Measurements from ENCODE around the gene OR10D3.
A peak's percentile ranks its signal among the peaks of the same experiment; 100 is the strongest.
"Not testable (repeated sequence)": the region's sequence is repeated elsewhere in the genome, so short reads cannot be mapped to it uniquely, and the experiment has no call there.

OR10D3 gene

GRCh38 chr11:124183068-124183467 lies at the start of gene OR10D3:
TSS of gene OR10D3 (plus strand) at chr11:124183345. CDS start at chr11:124185270, 1,925 bp downstream.
- DNase-seq (ENCODE audit: low spot score), result no peak

GRCh38 chr11:124143034-124143433 lies 40.1 kb upstream of the OR10D3 start:
- DNase-seq (ENCODE audit: low spot score), result no peak

- DNase-seq (ENCODE audit: low spot score), result no peak
Observed at GRCh38 chr11:124147951-124148350, 35.2 kb upstream of the OR10D3 start.

DNA sequence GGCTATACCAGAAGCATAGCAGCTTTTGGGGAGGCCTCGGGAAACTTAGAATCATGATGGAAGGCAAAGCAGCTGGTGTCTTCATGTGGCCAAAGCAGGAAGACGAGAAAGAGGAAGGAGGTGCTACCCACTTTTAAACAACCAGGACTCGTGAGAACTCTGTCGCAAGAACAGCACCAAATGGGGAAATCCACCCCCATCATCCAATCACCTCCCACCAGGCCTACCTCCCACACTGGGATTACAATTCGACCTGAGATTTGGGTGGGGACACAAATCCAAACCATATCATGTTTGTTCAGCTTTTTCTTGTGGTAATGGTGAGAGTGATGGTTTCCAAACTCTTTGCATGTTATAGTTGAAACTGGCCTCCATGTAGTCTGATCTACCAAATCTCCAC lies 32.5 kb upstream of the OR10D3 start:
- no peak for DNase-seq (ENCODE audit: low spot score)

DNA sequence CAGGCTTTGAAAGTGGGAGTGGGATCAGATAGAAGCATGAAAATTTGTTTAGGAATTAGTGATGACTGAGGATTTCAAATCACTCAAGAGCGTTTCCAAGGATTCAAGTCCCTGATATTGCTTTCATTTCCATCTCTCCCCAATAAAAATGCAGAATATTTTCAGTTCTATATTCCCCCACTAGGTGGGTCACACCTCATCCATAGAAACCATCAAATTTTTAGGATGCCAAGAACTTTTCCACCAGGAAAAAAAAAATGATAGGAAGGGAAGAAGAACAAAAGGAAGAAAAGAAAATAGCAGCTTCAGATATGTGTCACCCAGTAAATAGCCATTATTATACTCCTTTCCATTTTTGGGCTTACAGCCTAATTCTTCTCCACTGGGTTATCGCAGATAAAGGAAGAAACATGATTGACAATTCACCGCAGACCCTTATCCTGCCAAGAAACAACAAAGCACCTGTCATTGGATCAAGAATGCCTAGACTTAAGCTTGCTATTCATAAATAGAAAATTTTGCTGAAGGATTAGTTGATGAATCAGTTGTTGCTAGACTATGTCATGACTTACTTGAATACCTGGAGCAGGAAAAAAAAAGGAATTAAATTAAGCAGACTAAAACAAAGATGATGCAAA lies 30.3 kb upstream of the OR10D3 start:
- DNase-seq (ENCODE audit: low spot score), result no peak

DNA sequence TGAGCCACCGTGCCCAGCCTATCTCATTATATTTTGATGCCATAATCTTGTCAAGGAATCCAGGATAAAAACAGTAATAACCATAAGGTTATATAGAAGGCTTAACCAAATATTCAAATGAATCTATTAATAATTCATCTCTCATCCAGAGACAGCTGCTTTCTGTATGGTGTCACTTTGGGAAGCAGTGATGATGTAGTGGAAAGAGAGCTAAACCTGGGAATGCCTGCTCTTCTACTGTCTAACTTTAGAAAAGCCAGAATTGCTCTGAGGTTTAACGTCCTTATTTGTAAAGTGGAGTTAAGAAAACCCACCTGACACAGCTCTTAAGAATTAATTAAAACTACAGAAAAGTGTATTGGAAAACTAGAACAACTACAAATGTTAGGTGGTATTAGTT lies 29.3 kb upstream of the OR10D3 start:
- DNase-seq (ENCODE audit: low spot score), result no peak

- peak; percentile 71 for DNase-seq (ENCODE audit: low spot score)
Observed at GRCh38 chr11:124159481-124159880, 23.7 kb upstream of the OR10D3 start.

DNA sequence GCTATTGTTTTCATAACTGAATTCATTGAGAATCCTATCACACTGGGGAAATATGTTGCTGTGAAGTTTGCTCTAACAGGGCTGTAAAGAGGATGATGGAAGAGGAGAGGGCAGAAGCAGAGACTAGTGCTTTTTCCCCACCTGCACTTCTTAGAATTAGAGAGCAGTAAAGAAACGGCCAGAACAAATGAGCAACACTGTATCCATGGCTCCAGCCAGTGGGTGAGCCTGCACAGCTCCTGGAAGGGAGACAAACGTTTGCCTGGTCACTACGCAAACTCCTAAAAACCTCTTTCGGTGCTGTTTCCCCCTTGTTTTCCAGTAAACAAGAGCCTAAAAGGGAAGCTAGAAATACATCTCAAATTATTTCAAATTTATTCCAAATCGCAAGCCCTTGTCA lies 22.2 kb upstream of the OR10D3 start:
- no peak for DNase-seq (ENCODE audit: low spot score)

DNA sequence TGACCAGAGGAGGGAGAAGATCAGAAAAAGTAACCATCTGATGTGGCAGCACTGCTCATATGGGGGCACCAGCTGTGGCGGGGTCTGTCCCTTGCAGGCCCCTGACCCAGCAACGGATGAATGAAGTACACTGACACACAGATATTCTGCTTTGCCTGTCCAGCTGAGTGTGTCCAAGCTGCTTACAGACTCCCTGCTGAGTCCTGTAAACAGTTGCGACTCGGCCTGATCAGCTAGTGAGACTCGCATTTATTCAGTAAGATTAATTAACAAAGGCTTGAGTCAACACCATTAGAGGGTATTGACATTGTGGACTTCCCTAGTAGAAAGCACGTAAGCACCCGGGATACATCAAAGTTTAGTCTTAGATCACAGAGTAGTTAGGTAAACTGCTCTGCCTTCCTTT lies 15.3 kb upstream of the OR10D3 start:
- DNase-seq (ENCODE audit: low spot score), result no peak

DNA sequence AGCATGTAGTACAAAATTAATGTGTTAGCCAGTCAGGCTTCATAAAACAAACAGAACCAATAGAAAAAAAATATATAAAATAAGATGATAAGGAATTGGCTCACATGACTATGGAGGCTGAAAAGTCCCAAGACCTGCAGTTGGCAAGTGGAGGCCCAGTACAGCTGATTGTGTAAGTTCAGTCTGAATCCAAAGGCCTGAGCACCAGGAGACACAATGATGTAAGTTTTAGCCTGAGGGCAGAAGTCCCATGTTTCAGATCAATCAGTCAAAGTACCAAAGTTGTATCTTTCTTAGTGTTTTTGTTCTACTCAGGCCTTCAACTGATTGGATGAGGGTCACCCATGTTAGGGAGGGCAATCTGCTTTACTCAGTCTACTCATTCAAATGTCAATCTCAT lies 14.3 kb upstream of the OR10D3 start:
- no peak for DNase-seq (ENCODE audit: low spot score)

GRCh38 chr11:124170315-124170714 lies 12.8 kb upstream of the OR10D3 start:
- DNase-seq (ENCODE audit: low spot score), result not testable (repeated sequence)

GRCh38 chr11:124170801-124171586 lies 12.2 kb upstream of the OR10D3 start:
- DNase-seq (ENCODE audit: low spot score), result no peak

GRCh38 chr11:124172101-124172500 lies 11.0 kb upstream of the OR10D3 start:
- DNase-seq (ENCODE audit: low spot score), result no peak

DNA sequence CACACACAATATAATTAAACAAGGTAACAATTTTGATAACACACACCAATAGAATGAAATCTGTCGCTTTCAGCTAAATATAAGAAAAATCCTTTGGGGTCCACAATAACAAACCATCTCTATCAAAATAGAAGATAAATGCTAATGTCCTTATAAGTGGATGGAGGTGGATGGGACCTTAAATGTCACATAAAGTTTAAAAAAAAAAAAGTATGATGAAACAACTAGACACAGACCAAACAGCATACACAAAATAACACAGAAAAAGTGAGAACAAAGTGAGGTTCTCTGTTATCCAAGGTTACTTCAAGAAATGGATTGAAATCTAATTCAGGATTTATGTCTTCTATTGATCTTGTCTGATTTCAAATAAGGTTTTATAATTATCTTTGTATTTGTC lies 10.5 kb upstream of the OR10D3 start:
- no peak for DNase-seq (ENCODE audit: low spot score)

GRCh38 chr11:124174001-124174583 lies 9.1 kb upstream of the OR10D3 start:
- peak; percentile 11 for DNase-seq (ENCODE audit: low spot score)

DNA sequence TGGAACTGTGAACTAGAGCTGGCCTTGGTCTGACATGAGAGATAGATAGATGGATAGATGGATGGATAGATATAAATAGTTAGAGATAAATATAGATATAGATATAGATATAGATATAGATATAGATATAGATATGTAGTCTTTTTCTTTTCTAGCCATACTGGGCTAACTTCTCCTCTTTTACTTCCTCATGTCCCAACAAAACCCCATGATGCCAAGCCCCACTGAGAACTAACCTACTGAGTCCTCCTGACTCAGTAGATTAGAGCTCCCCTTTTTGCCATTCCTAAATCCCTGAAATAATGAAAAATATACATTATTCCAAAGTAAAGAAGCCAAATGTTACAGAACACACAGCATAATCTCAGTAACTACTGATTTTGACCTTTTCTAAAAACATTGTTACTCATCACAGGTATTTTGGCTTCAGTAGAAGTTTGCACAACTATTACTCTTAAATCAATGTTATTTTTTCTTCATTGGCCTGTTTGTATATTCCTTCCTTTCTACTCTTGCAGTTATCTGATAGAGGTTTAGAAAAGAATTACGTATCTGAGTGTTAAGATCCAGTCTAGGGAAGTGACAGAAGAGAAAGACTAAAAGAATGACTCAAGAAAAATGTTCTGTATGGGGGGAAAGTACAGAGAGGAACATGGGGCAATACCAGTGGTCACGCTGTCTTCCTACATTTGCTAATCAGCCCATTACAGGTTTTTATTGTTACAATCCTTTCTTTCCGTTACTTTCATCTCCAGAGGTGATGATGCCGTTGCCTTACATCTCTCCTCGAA lies 6.0 kb upstream of the OR10D3 start:
- no peak for DNase-seq (ENCODE audit: low spot score)

DNA sequence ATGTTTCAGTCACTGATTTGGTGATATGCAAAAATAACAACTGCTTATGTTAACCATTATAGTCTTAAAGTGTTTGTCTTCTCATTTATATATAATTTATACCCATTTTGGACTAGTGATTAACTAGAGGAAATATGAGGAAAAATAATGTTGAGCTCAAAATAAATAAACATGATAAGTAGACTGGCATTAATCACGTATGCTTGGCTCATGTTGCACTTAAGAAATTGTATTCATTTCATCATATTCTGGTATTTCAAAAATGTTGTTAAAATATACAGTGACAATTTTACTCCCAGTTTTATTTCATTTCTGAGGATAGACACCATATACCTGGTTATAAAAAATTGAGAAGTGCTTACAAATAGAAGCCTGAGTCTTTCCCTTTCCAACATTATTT lies 3.8 kb upstream of the OR10D3 start:
- DNase-seq (ENCODE audit: low spot score), result no peak

GRCh38 chr11:124190298-124191139 lies 7.4 kb downstream of the OR10D3 start:
- DNase-seq (ENCODE audit: low spot score), result no peak

DNA sequence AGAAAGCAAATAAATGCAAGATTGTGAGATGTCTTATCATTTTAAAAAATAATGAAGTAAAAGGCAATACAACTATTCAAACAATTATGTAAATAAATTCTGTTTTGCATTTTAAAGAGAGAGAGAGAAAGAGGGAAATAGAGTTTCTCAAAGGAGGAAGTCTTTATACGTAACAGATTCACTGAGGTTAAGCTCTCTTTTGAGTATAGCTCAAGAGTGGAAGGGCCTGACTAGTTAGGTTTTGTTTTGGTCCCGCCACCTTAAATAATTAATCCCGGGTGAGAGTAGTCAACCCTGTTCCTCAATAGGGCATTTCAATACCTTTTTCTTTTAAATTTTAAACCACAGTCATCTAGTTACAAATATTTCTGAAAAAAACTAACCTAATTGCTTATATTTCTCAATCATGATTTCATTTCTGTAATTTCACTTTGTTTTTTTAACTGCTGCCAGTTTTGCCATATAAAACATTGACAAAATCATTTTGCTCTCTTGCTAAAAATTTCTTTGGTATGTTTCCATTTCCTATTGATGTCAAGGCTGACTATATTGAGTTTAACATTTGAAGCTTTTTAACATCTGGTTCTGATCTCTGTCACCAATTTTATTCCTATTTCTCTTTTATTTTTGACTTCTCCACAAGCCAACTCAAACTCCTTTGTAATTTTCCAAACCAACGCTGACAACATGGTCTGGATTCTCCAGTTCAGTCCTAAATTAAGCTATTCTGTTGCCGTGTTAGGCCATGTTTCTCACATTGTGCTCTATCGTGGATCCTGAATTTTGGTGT lies 10.3 kb downstream of the OR10D3 start:
- no peak for DNase-seq (ENCODE audit: low spot score)

- no peak for DNase-seq (ENCODE audit: low spot score)
Observed at GRCh38 chr11:124194293-124195188, 11.4 kb downstream of the OR10D3 start.
